MG63 (cell line): ENCODE measurements around the gene CHN2. TPM values are rescaled to one million over a fixed set of nuclear protein-coding genes. Genes with fewer than 3 reads are reported as not detected.
A peak's percentile ranks its signal among the peaks of the same experiment; 100 is the strongest.

ENCODE experiments used
- DNase-seq: peaks from one replicate; pipeline ENCODE4 v3.0.0-alpha.2; 2020
- H3K27me3 ChIP-seq: fragments of 250-450 bp; sonication (Bioruptor Pico); 2 replicates; pipeline ENCODE4 v1.5.1; 2020; ENCODE audit warnings: mild to moderate bottlenecking, moderate library complexity
- H3K36me3 ChIP-seq: fragments of 250-450 bp; sonication (Bioruptor Pico); 2 replicates; pipeline ENCODE4 v1.5.1; 2020; ENCODE audit warnings: mild to moderate bottlenecking, moderate library complexity
- H3K4me3 ChIP-seq: fragments of 250-450 bp; sonication (Bioruptor Pico); 2 replicates; pipeline ENCODE4 v1.5.1; 2020; ENCODE audit warnings: mild to moderate bottlenecking, moderate library complexity
- H3K9me3 ChIP-seq: fragments of 250-450 bp; sonication (Bioruptor Pico); 2 replicates; pipeline ENCODE4 v1.5.1; 2020; ENCODE audit warnings: mild to moderate bottlenecking, moderate library complexity
- total RNA-seq: library from RNA; depleted of rRNA; stranded (reverse); fragments of >200 nt; shearing (Covaris generic); gene quantifications from 2 replicates; pipeline ENCODE4 v1.2.3, GENCODE V29; 2014; ENCODE audit warnings: low replicate concordance

Gene CHN2
- total RNA-seq, 1 experiment from 2014 or later, result 3.7 TPM

GRCh38 chr7:29282819-29283414 lies 88.3 kb downstream of the CHN2 start:
- Histone ChIP-seq H3K9me3 (no peaks in the 10 kb centered on the region), H3K4me3 (no peak overlapping the region), H3K27me3 (no peaks in the 10 kb centered on the region), H3K36me3 (no peaks in the 10 kb centered on the region)
- DNase-seq, result no peak

- DNase-seq, result no peak
- no peak overlapping the region for H3K4me3 ChIP-seq
- H3K9me3 ChIP-seq, result no peaks in the 10 kb centered on the region
- H3K36me3 ChIP-seq, result no peaks in the 10 kb centered on the region
- H3K27me3 ChIP-seq, result no peaks in the 10 kb centered on the region
Measured at GRCh38 chr7:29284696-29285443, 90.3 kb downstream of the CHN2 start.

GRCh38 chr7:29285444-29285793 lies 90.8 kb downstream of the CHN2 start:
- peak; percentile 54 for DNase-seq

GRCh38 chr7:29285861-29286260 lies 91.3 kb downstream of the CHN2 start:
- no peaks in the 10 kb centered on the region for H3K27me3 ChIP-seq
- H3K36me3 ChIP-seq, result no peaks in the 10 kb centered on the region
- no peak for DNase-seq
- H3K9me3 ChIP-seq, result no peaks in the 10 kb centered on the region
- H3K4me3 ChIP-seq, result no peak overlapping the region

More at GRCh38 chr7:29285444-29285793, 90.8 kb downstream of the CHN2 start:
- Histone ChIP-seq H3K27me3 (no peaks in the 10 kb centered on the region), H3K9me3 (no peaks in the 10 kb centered on the region), H3K4me3 (no peak overlapping the region), H3K36me3 (no peaks in the 10 kb centered on the region)

GRCh38 chr7:29287366-29287765 lies 92.8 kb downstream of the CHN2 start:
- no peak overlapping the region for H3K4me3 ChIP-seq
- peak; percentile 61 for DNase-seq
- H3K36me3 ChIP-seq, result no peaks in the 10 kb centered on the region
- no peaks in the 10 kb centered on the region for H3K9me3 ChIP-seq
- no peaks in the 10 kb centered on the region for H3K27me3 ChIP-seq

GRCh38 chr7:29288181-29289091 lies 93.9 kb downstream of the CHN2 start:
- no peaks in the 10 kb centered on the region for H3K9me3 ChIP-seq

GRCh38 chr7:29289156-29290021 lies 94.8 kb downstream of the CHN2 start:
- Histone ChIP-seq H3K9me3 (no peaks in the 10 kb centered on the region), H3K4me3 (no peak overlapping the region), H3K36me3 (no peaks in the 10 kb centered on the region), H3K27me3 (no peaks in the 10 kb centered on the region)
- no peak for DNase-seq

More at GRCh38 chr7:29288181-29289091, 93.9 kb downstream of the CHN2 start:
- Histone ChIP-seq H3K4me3 (no peak overlapping the region), H3K36me3 (no peaks in the 10 kb centered on the region), H3K27me3 (no peaks in the 10 kb centered on the region)
- no peak for DNase-seq

- H3K4me3 ChIP-seq, result no peak overlapping the region
Measured at GRCh38 chr7:29290829-29291228, 96.3 kb downstream of the CHN2 start.

GRCh38 chr7:29291723-29292618 lies 97.4 kb downstream of the CHN2 start:
- no peaks in the 10 kb centered on the region for H3K27me3 ChIP-seq
- H3K4me3 ChIP-seq, result no peak overlapping the region
- no peak for DNase-seq
- H3K36me3 ChIP-seq, result no peaks in the 10 kb centered on the region
- H3K9me3 ChIP-seq, result no peaks in the 10 kb centered on the region

More at GRCh38 chr7:29290829-29291228, 96.3 kb downstream of the CHN2 start:
- Histone ChIP-seq H3K27me3 (no peaks in the 10 kb centered on the region), H3K9me3 (no peaks in the 10 kb centered on the region), H3K36me3 (no peaks in the 10 kb centered on the region)
- DNase-seq, result no peak

GRCh38 chr7:29292886-29293658 lies 98.5 kb downstream of the CHN2 start:
- H3K36me3 ChIP-seq, result no peaks in the 10 kb centered on the region
- no peaks in the 10 kb centered on the region for H3K9me3 ChIP-seq
- no peak for DNase-seq
- no peak overlapping the region for H3K4me3 ChIP-seq
- no peaks in the 10 kb centered on the region for H3K27me3 ChIP-seq

- Histone ChIP-seq H3K9me3 (no peaks in the 10 kb centered on the region), H3K36me3 (no peaks in the 10 kb centered on the region), H3K27me3 (no peaks in the 10 kb centered on the region), H3K4me3 (no peak overlapping the region)
- DNase-seq, result no peak
Measured at GRCh38 chr7:29296421-29296820, 101.8 kb downstream of the CHN2 start.

- no peak for DNase-seq
- Histone ChIP-seq H3K9me3 (no peaks in the 10 kb centered on the region), H3K4me3 (no peak overlapping the region), H3K36me3 (no peaks in the 10 kb centered on the region), H3K27me3 (no peaks in the 10 kb centered on the region)
Measured at GRCh38 chr7:29297194-29297890, 102.8 kb downstream of the CHN2 start.

- no peaks in the 10 kb centered on the region for H3K9me3 ChIP-seq
- no peak for DNase-seq
- no peak overlapping the region for H3K4me3 ChIP-seq
- no peaks in the 10 kb centered on the region for H3K27me3 ChIP-seq
- no peaks in the 10 kb centered on the region for H3K36me3 ChIP-seq
Measured at GRCh38 chr7:29299086-29299485, 104.5 kb downstream of the CHN2 start.

- no peaks in the 10 kb centered on the region for H3K36me3 ChIP-seq
- H3K4me3 ChIP-seq, result no peak overlapping the region
- no peaks in the 10 kb centered on the region for H3K9me3 ChIP-seq
- no peaks in the 10 kb centered on the region for H3K27me3 ChIP-seq
- peak; percentile 26 for DNase-seq
Measured at GRCh38 chr7:29300026-29300480, 105.5 kb downstream of the CHN2 start.
